ENCODE data around the gene ZBTB17. TPM values are rescaled to one million over a fixed set of nuclear protein-coding genes. Genes with fewer than 3 reads are reported as not detected.

The ZBTB17 gene
- total and polyA plus RNA-seq, 9 of the 15 experiments (the other 6 are each of a cell fraction or from before 2014, with no cell fraction given) = 1.1 to 53.4 (median 29.6) TPM

DNA sequence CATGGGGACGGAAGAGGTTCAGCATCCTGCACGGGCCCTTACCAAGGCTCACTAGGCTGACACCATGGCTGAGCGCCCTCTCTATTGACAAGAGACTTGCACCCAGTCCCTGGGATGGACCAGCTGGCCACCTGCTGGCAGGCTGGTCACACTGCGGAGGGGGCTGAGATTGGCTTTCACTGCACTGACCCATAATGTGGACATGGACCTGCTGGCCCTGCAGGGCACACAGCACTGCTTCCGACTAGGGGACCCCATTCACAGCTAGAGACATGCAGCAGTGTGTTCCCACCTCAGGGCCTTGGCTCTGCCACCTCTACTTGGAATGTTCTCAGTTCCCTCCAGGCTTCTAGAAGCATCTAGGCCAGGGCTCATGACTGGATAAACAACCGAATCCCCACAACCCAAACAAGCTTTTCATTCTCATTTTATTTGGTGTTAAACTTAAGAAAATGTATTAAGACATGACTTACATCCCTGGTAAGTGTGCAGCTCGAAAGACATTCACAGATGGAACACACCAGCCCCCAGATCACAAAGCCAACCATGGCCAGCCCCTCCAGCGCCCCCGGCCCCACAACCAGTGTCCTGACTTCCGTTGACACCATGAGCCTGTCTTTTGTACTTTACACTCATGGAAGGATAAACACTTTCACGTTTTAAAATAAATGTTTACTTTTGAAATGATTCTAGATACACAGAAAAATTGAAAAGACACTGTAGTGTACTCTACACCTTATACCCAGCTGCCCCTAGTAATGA lies 18.9 kb upstream of the ZBTB17 start (continued):
- TF ChIP-seq BHLHE40 (IDR thresholded peaks at IDR 0.05; ENCODE audit: low read length) (0 out of 2 replicates have a peak, but pooled peaks have one; percentile 19), RB1 (IDR thresholded peaks at IDR 0.05; ENCODE audit: low read depth) (peak; percentile 42; the same call in 1 of the 2 replicates), FOXP1 (CRISPR knock-in tag; IDR thresholded peaks at IDR 0.05) (no peak), CSDE1 (IDR thresholded peaks at IDR 0.05) (no peak), ZNF197 (CRISPR knock-in tag; IDR thresholded peaks at IDR 0.05; ENCODE audit: low read depth) (no peak), CBFA2T2 (conservative IDR thresholded peaks at IDR 0.05) (no peak), MTF1 (CRISPR knock-in tag; IDR thresholded peaks at IDR 0.05; ENCODE audit: borderline replicate concordance) (no peak), CBFB (CRISPR knock-in tag; IDR thresholded peaks at IDR 0.05) (no peak), XRCC3 (IDR thresholded peaks at IDR 0.05) (no peak), ZBTB17 (CRISPR knock-in tag; IDR thresholded peaks at IDR 0.05) (no peak), SP1 (CRISPR knock-in tag; IDR thresholded peaks at IDR 0.05) (0 out of 2 replicates have a peak, but pooled peaks have one; percentile 32), JUND (IDR thresholded peaks at IDR 0.05; ENCODE audit: borderline replicate concordance, low read depth, low read length) (peak; percentile 55; the same call in 1 of the 2 replicates), JUND (tag; IDR thresholded peaks at IDR 0.05; ENCODE audit: borderline replicate concordance, low read depth, low read length) (no peak; the same call in 2 of the 3 replicates), BCL6 (CRISPR knock-in tag; IDR thresholded peaks at IDR 0.05) (no peak), CTBP1 (IDR thresholded peaks at IDR 0.05; ENCODE audit: borderline replicate concordance) (no peak), SRSF9 (IDR thresholded peaks at IDR 0.05; ENCODE audit: borderline replicate concordance, low read depth, low read length) (no peak), PHF21A (IDR thresholded peaks at IDR 0.05; ENCODE audit: borderline replicate concordance, low read depth) (no peak), RAD21 (CRISPR knock-in tag; conservative IDR thresholded peaks at IDR 0.05 in 1 of 2, IDR thresholded peaks at IDR 0.05 in 1 of 2) (peak; percentile 75 to 96), PRMT5 (CRISPR knock-in tag; IDR thresholded peaks at IDR 0.05) (no peak), HDAC3 (IDR thresholded peaks at IDR 0.05; ENCODE audit: borderline replicate concordance, partially characterized antibody) (no peak), GABPA (tag; conservative IDR thresholded peaks at IDR 0.05; ENCODE audit: low read depth) (no peak), ZKSCAN1 (IDR thresholded peaks at IDR 0.05; ENCODE audit: low read depth, low read length) (0 out of 2 replicates have a peak, but pooled peaks have one; percentile 32), MAZ (CRISPR knock-in tag; conservative IDR thresholded peaks at IDR 0.05 in 1 of 2, IDR thresholded peaks at IDR 0.05 in 1 of 2) (peak in 1 of 2 experiments; percentile 68; a peak in 2 of 4 replicates), YBX1 (IDR thresholded peaks at IDR 0.05) (no peak), E2F3 (CRISPR knock-in tag; IDR thresholded peaks at IDR 0.05) (no peak)
- TF ChIP-seq, protein P1, sequence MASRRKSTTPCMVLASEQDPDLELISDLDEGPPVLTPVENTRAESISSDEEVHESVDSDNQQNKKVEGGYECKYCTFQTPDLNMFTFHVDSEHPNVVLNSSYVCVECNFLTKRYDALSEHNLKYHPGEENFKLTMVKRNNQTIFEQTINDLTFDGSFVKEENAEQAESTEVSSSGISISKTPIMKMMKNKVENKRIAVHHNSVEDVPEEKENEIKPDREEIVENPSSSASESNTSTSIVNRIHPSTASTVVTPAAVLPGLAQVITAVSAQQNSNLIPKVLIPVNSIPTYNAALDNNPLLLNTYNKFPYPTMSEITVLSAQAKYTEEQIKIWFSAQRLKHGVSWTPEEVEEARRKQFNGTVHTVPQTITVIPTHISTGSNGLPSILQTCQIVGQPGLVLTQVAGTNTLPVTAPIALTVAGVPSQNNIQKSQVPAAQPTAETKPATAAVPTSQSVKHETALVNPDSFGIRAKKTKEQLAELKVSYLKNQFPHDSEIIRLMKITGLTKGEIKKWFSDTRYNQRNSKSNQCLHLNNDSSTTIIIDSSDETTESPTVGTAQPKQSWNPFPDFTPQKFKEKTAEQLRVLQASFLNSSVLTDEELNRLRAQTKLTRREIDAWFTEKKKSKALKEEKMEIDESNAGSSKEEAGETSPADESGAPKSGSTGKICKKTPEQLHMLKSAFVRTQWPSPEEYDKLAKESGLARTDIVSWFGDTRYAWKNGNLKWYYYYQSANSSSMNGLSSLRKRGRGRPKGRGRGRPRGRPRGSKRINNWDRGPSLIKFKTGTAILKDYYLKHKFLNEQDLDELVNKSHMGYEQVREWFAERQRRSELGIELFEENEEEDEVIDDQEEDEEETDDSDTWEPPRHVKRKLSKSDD (conservative IDR thresholded peaks at IDR 0.05; ENCODE audit: low read length) = no peak
- TF ChIP-seq, protein P2, sequence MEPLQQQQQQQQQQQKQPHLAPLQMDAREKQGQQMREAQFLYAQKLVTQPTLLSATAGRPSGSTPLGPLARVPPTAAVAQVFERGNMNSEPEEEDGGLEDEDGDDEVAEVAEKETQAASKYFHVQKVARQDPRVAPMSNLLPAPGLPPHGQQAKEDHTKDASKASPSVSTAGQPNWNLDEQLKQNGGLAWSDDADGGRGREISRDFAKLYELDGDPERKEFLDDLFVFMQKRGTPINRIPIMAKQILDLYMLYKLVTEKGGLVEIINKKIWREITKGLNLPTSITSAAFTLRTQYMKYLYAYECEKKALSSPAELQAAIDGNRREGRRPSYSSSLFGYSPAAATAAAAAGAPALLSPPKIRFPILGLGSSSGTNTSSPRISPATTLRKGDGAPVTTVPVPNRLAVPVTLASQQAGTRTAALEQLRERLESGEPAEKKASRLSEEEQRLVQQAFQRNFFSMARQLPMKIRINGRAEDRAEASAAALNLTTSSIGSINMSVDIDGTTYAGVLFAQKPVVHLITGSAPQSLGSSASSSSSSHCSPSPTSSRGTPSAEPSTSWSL (CRISPR knock-in tag; IDR thresholded peaks at IDR 0.05; ENCODE audit: borderline replicate concordance) = no peak

Measured in K562 (cell line).